ENCODE results near the gene GOLGA8M.
"Not testable (repeated sequence)": the region's sequence is repeated elsewhere in the genome, so short reads cannot be mapped to it uniquely, and the experiment has no call there.

GOLGA8M gene

GRCh38 chr15:28725556-28725955 is 13.3 kb upstream of the GOLGA8M start:
- no peak overlapping the region for H3K4me2 ChIP-seq (ENCODE audit: insufficient read depth, low read length, poor library complexity, severe bottlenecking)
- H2BK12ac ChIP-seq (ENCODE audit: low read length) = no peak overlapping the region
- H3K9ac ChIP-seq (ENCODE audit: low read depth, low read length, poor library complexity) = no peak overlapping the region
- WGBS, 2 donors (ENCODE audit: extremely low coverage in 2 of 2, insufficient read length in 2 of 2, insufficient replicate concordance in 1 of 2) = no CpG with 5 or more reads among the region's 14 CpGs
- H3K9me3 ChIP-seq (replicated peaks in 1 of 2; ENCODE audit: control insufficient read depth in 2 of 2, insufficient read depth in 1 of 2, low read depth in 1 of 2, low read length in 2 of 2) = no peaks in the 10 kb centered on the region
- no peak overlapping the region for H2BK120ac ChIP-seq (ENCODE audit: low read depth, low read length)
- no peak overlapping the region for H3K14ac ChIP-seq (ENCODE audit: low read length)
- no peak overlapping the region for H2AK5ac ChIP-seq (ENCODE audit: low read depth, low read length)
- H4K91ac ChIP-seq (ENCODE audit: low read depth, low read length, poor library complexity) = no peak overlapping the region
- H3K27me3 ChIP-seq (ENCODE audit: control insufficient read depth in 3 of 3, insufficient read depth in 3 of 3, low read depth in 1 of 3, low read length in 3 of 3) = no peaks in the 10 kb centered on the region
- no peak overlapping the region for H3K4me3 ChIP-seq (ENCODE audit: low read length in 2 of 2)
- H3K79me1 ChIP-seq (ENCODE audit: low read depth, low read length) = no peaks in the 10 kb centered on the region
- H3K23ac ChIP-seq (ENCODE audit: low read depth, low read length, poor library complexity) = no peak overlapping the region
- no peak for DNase-seq (ENCODE audit: low spot score)
- H2BK5ac ChIP-seq (ENCODE audit: low read length) = no peak overlapping the region
- H3K27ac ChIP-seq (replicated peaks; ENCODE audit: low read length) = no peak overlapping the region
- H2AFZ ChIP-seq (ENCODE audit: low read length) = no peak overlapping the region
- H3K4ac ChIP-seq (ENCODE audit: low read length) = no peak overlapping the region
- H4K8ac ChIP-seq (ENCODE audit: low read depth, low read length) = no peak overlapping the region
- H3K36me3 ChIP-seq (replicated peaks in 1 of 2; ENCODE audit: control insufficient read depth in 2 of 2, insufficient read depth in 2 of 2, low read length in 2 of 2) = no peaks in the 10 kb centered on the region
- no peak overlapping the region for H2BK15ac ChIP-seq (ENCODE audit: low read length)
- H3K4me1 ChIP-seq (ENCODE audit: control insufficient read depth in 2 of 2, insufficient read depth in 1 of 2, low read depth in 1 of 2, low read length in 2 of 2) = no peaks in the 10 kb centered on the region
- no peak overlapping the region for H3K18ac ChIP-seq (ENCODE audit: low read length)

- H2BK12ac ChIP-seq (ENCODE audit: low read length); H3K79me1 ChIP-seq (ENCODE audit: low read depth, low read length); H3K23ac ChIP-seq (ENCODE audit: low read depth, low read length, poor library complexity); H3K4me1 ChIP-seq (ENCODE audit: control insufficient read depth in 2 of 2, insufficient read depth in 1 of 2, low read depth in 1 of 2, low read length in 2 of 2); H3K9me3 ChIP-seq (replicated peaks in 1 of 2; ENCODE audit: control insufficient read depth in 2 of 2, insufficient read depth in 1 of 2, low read depth in 1 of 2, low read length in 2 of 2); H3K27me3 ChIP-seq (ENCODE audit: control insufficient read depth in 3 of 3, insufficient read depth in 3 of 3, low read depth in 1 of 3, low read length in 3 of 3); DNase-seq (ENCODE audit: low spot score); H3K4me3 ChIP-seq (ENCODE audit: low read length in 2 of 2); H3K14ac ChIP-seq (ENCODE audit: low read length); H3K36me3 ChIP-seq (replicated peaks in 1 of 2; ENCODE audit: control insufficient read depth in 2 of 2, insufficient read depth in 2 of 2, low read length in 2 of 2); H4K91ac ChIP-seq (ENCODE audit: low read depth, low read length, poor library complexity); H3K18ac ChIP-seq (ENCODE audit: low read length); H4K8ac ChIP-seq (ENCODE audit: low read depth, low read length); H2BK15ac ChIP-seq (ENCODE audit: low read length); H3K4me2 ChIP-seq (ENCODE audit: insufficient read depth, low read length, poor library complexity, severe bottlenecking); H2AFZ ChIP-seq (ENCODE audit: low read length); H2BK120ac ChIP-seq (ENCODE audit: low read depth, low read length); H2BK5ac ChIP-seq (ENCODE audit: low read length); H2AK5ac ChIP-seq (ENCODE audit: low read depth, low read length); H3K4ac ChIP-seq (ENCODE audit: low read length); H3K27ac ChIP-seq (replicated peaks; ENCODE audit: low read length): not testable (repeated sequence)
- WGBS, 2 donors (ENCODE audit: extremely low coverage in 2 of 2, insufficient read length in 2 of 2, insufficient replicate concordance in 1 of 2) = no CpG with 5 or more reads among the region's 5 CpGs
- peak overlapping the region; percentile 63 for H3K9ac ChIP-seq (ENCODE audit: low read depth, low read length, poor library complexity)
Measured at GRCh38 chr15:28723986-28724385, 11.8 kb upstream of the GOLGA8M start.

- not testable (repeated sequence) for H3K9ac ChIP-seq (ENCODE audit: low read depth, low read length, poor library complexity); H3K18ac ChIP-seq (ENCODE audit: low read length); H3K4me3 ChIP-seq (ENCODE audit: low read length in 2 of 2); H2AK5ac ChIP-seq (ENCODE audit: low read depth, low read length); H3K27me3 ChIP-seq (ENCODE audit: control insufficient read depth in 3 of 3, insufficient read depth in 3 of 3, low read depth in 1 of 3, low read length in 3 of 3); H3K9me3 ChIP-seq (replicated peaks in 1 of 2; ENCODE audit: control insufficient read depth in 2 of 2, insufficient read depth in 1 of 2, low read depth in 1 of 2, low read length in 2 of 2); H2AFZ ChIP-seq (ENCODE audit: low read length); H3K4ac ChIP-seq (ENCODE audit: low read length); H4K91ac ChIP-seq (ENCODE audit: low read depth, low read length, poor library complexity); H3K36me3 ChIP-seq (replicated peaks in 1 of 2; ENCODE audit: control insufficient read depth in 2 of 2, insufficient read depth in 2 of 2, low read length in 2 of 2); H3K4me2 ChIP-seq (ENCODE audit: insufficient read depth, low read length, poor library complexity, severe bottlenecking); H3K27ac ChIP-seq (replicated peaks; ENCODE audit: low read length); H3K4me1 ChIP-seq (ENCODE audit: control insufficient read depth in 2 of 2, insufficient read depth in 1 of 2, low read depth in 1 of 2, low read length in 2 of 2); H2BK12ac ChIP-seq (ENCODE audit: low read length); H4K8ac ChIP-seq (ENCODE audit: low read depth, low read length); DNase-seq (ENCODE audit: low spot score); H3K79me1 ChIP-seq (ENCODE audit: low read depth, low read length); H2BK15ac ChIP-seq (ENCODE audit: low read length); H3K14ac ChIP-seq (ENCODE audit: low read length); H3K23ac ChIP-seq (ENCODE audit: low read depth, low read length, poor library complexity); H2BK120ac ChIP-seq (ENCODE audit: low read depth, low read length); H2BK5ac ChIP-seq (ENCODE audit: low read length)
- WGBS, 2 donors (ENCODE audit: extremely low coverage in 2 of 2, insufficient read length in 2 of 2, insufficient replicate concordance in 1 of 2) = no CpG with 5 or more reads among the region's 4 CpGs
Measured at GRCh38 chr15:28719626-28720025, 7.4 kb upstream of the GOLGA8M start.

GRCh38 chr15:28718576-28718975 is 6.4 kb upstream of the GOLGA8M start:
- WGBS, 2 donors (ENCODE audit: extremely low coverage in 2 of 2, insufficient read length in 2 of 2, insufficient replicate concordance in 1 of 2) = no CpG with 5 or more reads among the region's 11 CpGs
- not testable (repeated sequence) for H2BK120ac ChIP-seq (ENCODE audit: low read depth, low read length); H3K4me3 ChIP-seq (ENCODE audit: low read length in 2 of 2); H3K14ac ChIP-seq (ENCODE audit: low read length); H3K27ac ChIP-seq (replicated peaks; ENCODE audit: low read length); H2AK5ac ChIP-seq (ENCODE audit: low read depth, low read length); H3K36me3 ChIP-seq (replicated peaks in 1 of 2; ENCODE audit: control insufficient read depth in 2 of 2, insufficient read depth in 2 of 2, low read length in 2 of 2); H4K91ac ChIP-seq (ENCODE audit: low read depth, low read length, poor library complexity); H2BK5ac ChIP-seq (ENCODE audit: low read length); DNase-seq (ENCODE audit: low spot score); H3K9me3 ChIP-seq (replicated peaks in 1 of 2; ENCODE audit: control insufficient read depth in 2 of 2, insufficient read depth in 1 of 2, low read depth in 1 of 2, low read length in 2 of 2); H2AFZ ChIP-seq (ENCODE audit: low read length); H3K27me3 ChIP-seq (ENCODE audit: control insufficient read depth in 3 of 3, insufficient read depth in 3 of 3, low read depth in 1 of 3, low read length in 3 of 3); H4K8ac ChIP-seq (ENCODE audit: low read depth, low read length); H3K9ac ChIP-seq (ENCODE audit: low read depth, low read length, poor library complexity); H2BK12ac ChIP-seq (ENCODE audit: low read length); H3K4me1 ChIP-seq (ENCODE audit: control insufficient read depth in 2 of 2, insufficient read depth in 1 of 2, low read depth in 1 of 2, low read length in 2 of 2); H2BK15ac ChIP-seq (ENCODE audit: low read length); H3K23ac ChIP-seq (ENCODE audit: low read depth, low read length, poor library complexity); H3K4ac ChIP-seq (ENCODE audit: low read length); H3K79me1 ChIP-seq (ENCODE audit: low read depth, low read length); H3K18ac ChIP-seq (ENCODE audit: low read length); H3K4me2 ChIP-seq (ENCODE audit: insufficient read depth, low read length, poor library complexity, severe bottlenecking)
